ENCODE results near the gene SHE.

The SHE gene

DNA sequence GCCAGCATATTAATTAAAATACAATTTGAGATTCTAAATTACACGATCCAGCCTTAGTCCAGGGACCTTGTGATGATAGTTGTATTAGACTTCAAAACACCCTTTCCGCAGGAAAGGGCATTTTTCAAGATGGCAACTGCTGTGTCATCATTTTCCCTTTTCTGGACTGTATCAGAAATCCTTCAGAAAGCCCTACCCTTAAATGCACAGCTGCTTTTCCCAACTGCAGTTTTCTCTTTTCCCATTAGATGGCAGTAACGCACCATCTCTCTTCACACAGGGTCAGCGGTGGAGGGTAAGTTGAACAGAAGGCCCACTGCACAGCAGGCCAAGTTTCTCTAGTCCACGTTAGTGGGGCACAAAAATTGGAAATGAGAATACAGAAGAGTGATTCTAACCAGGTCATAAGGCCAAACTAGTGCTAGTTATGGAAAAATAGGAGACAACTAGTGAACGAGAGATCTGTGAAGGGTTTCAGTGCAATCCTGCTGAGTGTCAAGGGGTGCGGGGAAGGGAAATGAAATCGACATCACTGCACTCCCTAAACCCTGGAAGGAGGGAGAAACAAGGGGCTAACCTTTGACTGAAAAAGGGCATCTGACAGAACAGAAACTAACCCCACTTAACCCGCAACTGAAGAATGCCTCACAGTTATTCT lies 22.3 kb downstream of the SHE start:
- peak; percentile 84 for DNase-seq (ENCODE audit: low spot score)

DNA sequence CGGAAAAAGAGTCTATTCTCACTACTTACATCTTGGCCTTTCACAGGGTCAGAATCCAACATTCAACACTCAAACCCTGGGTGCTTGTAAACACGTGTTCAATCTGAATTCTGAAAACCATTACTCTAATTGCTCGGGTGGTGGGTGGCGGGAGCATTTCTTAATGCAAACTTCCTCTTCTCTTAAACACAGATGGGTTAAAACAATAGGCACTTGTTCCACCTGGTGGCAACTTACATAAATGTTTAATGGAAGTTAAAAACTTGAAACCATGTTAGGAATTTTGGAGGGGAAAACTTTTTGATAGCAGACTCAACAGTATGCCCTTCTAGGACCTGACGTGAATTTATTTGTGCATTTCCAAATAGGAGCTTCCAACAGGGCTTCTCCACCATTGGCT lies 23.6 kb downstream of the SHE start:
- no peak for DNase-seq (ENCODE audit: low spot score)

DNA sequence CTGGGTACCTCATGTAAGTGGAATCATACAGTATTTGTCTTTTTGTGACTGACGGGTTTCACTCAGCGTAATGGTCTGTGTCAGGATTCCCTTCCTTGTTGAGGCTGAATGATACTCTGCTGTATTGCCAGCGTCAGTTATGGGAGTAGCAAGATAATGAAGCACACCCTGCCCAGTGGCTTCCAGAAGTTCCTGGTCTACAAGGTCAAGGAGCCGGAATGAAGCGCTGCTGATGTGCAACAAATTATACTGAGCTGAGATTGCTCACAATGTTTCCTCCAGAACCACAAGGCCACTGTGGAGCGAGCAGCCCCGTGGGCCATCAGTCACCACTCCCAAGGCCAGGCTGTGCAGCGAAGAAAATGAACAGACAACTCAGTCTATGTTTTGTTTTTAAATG lies 24.2 kb downstream of the SHE start:
- DNase-seq (ENCODE audit: low spot score): no peak

DNA sequence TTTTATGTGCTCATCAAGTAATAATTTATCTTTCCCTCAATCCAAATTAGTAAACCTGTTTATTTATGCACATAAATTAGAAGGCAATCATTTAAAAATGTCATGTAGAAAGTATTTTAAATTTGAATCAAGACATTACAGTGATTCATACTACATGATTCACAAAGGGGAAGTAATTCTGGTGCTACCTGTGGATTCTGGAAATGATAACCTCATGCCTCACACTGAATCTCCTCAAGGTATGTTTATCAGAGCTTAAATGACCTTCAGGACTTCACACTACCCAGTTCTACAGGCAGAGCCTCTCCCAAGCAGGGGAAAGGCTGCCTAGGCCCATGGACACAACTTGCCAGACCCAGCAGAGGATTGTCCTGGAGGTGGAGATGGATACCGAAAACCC lies 25.4 kb downstream of the SHE start:
- no peak for DNase-seq (ENCODE audit: low spot score)

DNA sequence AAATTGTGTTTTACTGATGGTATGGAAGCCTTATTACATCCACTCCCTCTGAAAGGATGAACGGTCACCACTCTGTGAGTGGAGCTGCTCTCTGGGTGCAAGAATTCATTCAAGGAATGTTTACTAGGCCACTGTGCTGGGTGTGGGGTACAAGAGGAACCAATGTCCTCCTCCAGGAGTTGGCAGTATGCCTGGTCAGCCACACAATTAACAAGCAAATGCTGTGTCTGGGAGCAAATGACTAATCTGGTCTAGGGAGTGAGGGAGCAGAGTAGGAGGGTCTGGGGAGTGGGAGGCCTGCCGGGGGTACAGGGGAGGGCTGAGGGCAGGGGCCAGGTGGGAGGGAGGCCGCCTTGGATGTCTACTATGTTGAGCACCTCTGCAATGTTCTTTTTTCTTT lies 27.4 kb downstream of the SHE start:
- no peak for DNase-seq (ENCODE audit: low spot score)

DNA sequence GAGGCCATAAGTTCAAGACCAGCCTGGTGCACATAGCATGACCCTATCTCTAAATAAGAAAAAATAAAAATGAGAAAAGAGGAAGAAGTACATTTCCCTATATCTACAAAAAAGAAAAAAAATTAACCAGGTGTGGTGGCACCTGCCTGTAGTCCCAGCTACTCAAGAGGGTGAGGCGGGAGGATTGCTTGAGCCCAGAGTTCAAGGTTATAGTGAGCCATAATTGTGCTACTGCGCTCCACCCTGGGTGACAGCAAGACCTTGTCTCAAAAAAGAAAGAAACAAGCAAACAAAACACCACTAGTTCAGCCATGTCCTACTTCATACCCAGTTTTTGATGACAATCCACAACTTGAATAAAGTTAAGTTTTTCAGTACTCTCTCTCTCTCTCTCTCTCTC lies 30.9 kb downstream of the SHE start:
- DNase-seq (ENCODE audit: low spot score): no peak

DNA sequence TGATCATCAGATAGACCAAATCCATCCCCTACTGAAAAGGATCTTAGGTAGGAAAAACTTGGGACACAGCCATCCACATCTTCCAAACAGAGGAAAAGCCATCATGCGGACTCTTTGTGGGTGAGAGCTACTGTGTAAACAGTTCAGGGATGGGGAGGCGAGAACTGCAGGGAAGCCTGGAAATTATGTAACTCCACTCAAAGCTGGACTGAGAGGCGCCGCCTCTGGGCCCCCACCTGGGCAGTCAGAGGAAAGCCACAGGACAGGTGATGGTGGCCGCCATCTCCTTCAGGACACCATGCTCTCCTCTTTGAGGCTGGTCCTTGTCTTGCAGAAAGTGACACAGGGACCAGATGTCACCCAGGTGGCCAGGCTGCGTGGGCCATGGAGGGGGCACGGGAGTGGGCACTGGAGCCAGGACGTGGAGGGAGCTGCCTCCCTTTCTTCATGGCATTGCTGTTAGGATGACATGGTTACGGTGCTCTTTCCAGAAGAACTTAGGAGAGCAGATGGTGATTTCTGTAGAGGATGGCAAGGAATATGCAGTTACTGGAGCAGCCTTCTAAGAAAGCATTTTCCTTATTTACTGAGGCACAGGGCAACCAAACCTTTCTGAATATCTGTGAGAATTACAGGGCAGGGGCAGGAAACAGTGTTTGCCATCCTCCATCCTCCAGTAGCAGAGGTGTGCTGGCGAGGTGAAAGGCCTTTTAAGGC lies 32.2 kb downstream of the SHE start:
- no peak for DNase-seq (ENCODE audit: low spot score)

DNA sequence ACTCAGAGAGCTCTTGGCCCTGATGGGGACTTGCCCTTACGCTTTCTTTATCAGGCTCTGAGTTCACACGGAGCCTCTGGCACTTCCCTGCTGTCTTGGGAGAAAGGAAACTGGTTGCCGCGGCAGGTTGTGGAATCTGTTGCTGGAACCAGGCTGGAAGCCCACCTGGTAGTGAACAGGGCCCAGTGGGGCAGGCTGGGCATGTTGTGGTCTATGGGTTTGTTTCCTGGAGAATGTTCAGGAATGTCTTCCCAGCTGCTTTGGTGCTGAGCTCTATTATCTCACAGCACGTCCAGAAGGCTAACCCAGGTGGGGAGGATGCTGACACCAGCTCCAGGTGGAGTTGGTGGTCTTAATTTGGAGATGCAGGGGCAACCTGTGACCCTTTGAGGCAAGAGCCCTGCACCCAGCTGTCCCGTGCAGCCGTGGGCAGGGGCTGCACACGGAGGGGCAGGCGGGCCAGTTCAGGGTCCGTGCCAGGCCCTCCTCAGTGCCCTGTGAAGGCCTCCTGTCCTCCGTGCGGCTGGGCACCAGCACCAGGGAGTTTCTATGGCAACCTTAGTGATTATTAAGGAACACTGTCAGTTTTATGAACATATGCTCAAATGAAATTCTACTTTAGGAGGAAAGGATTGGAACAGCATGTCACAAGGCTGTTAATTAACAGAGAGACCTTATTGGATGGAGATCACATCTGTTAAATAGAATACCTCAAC lies 33.5 kb downstream of the SHE start:
- DNase-seq (ENCODE audit: low spot score): no peak

DNA sequence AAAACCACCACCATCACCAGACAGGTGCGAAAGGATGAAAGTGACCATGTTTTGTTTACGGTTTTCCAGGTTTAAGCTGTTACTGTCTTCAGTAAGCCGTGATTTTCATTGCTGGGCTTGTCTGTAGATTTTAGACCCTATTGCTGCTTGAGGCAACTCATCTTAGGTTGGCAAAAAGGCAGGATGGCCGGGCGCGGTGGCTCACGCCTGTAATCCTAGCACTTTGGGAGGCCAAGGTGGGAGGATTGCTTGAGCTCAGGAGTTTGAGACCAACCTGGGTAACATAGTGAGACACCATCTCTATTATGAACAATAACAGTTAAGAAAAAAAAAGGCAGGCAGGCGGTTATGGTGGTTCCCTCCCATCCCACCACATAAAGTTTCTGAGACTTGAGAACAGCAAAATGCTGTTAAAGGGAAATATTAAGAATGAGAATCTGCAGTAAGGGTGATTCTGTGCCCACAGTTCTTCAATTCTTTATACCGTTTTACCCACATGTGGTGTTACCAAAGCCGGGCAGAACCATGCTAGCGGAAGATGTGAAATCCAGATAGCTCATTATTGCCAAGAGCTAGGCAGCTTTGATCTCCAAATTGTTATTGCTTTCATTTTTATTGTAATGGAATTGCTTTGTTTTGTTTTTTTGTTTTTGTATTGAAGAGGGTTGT lies 34.6 kb downstream of the SHE start:
- no peak for DNase-seq (ENCODE audit: low spot score)

DNA sequence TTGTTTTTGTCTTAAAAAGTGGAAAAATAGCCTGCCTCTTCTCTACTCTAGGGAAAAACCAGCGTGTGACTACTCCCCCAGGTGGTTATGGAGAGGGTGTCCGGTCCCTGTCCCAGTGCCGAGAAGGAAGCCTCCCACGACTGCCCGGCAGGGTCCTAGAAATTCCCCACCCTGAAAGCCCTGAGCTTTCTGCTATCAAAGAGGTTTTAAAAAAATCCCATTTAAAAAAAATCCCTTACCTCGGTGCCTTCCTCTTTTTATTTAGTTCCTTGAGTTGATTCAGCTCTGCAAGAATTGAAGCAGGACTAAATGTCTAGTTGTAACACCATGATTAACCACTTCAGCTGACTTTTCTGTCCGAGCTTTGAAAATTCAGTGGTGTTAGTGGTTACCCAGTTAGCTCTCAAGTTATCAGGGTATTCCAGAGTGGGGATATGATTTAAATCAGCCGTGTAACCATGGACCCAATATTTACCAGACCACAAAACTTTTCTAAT lies 35.2 kb downstream of the SHE start:
- no peak for DNase-seq (ENCODE audit: low spot score)

DNA sequence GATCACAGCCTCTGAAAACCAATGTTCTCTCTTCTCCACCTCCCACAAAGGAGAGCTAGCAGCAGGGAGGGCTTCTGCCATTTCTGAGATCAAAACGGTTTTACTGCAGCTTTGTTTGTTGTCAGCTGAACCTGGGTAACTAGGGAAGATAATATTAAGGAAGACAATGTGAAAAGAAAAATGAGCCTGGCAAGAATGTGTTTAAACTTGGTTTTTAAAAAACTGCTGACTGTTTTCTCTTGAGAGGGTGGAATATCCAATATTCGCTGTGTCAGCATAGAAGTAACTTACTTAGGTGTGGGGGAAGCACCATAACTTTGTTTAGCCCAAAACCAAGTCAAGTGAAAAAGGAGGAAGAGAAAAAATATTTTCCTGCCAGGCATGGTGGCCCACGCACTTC lies 36.0 kb downstream of the SHE start:
- DNase-seq (ENCODE audit: low spot score): no peak

DNA sequence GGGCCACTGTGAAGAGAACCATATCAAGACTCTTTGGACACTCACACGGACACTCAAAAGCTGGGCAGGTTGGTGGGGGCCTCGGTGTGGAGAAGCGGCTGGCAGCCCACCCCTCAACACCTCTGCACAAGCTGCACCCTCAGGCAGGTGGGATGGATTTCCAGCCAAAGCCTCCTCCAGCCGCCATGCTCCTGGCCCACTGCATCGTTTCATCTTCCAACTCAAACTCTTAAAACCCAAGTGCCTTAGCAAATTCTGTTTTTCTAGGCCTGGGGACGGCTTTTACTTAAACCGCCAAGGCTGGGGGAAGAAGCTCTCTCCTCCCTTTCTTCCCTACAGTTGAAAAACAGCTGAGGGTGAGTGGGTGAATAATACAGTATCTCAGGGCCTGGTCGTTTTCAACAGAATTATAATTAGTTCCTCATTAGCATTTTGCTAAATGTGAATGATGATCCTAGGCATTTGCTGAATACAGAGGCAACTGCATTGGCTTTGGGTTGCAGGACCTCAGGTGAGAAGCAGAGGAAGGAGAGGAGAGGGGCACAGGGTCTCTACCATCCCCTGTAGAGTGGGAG lies 36.5 kb downstream of the SHE start:
- DNase-seq (ENCODE audit: low spot score): no peak

DNA sequence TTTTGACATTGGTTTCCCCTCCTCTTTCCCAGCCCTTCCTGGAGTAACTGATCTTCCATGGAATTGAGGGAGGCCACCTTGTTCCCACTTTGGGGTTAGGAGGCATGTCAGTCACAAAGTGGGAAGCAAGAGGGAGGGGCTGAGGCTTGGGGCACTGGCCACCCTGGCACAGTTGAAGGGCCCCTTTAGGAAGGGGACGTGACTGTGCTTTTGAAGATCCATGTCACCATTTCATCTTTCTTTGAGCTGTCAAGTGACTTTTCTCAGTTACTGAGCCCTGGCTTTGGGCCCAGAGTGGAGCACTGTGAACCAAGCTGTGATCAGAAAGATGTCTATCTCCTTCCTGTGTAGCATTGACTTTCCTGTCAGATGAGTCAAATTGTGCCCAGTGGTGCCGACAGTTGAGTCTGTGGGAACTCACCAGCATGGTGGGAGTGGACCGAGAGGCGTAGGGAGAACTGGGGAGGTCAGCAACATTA lies 38.7 kb downstream of the SHE start:
- DNase-seq (ENCODE audit: low spot score): no peak

DNA sequence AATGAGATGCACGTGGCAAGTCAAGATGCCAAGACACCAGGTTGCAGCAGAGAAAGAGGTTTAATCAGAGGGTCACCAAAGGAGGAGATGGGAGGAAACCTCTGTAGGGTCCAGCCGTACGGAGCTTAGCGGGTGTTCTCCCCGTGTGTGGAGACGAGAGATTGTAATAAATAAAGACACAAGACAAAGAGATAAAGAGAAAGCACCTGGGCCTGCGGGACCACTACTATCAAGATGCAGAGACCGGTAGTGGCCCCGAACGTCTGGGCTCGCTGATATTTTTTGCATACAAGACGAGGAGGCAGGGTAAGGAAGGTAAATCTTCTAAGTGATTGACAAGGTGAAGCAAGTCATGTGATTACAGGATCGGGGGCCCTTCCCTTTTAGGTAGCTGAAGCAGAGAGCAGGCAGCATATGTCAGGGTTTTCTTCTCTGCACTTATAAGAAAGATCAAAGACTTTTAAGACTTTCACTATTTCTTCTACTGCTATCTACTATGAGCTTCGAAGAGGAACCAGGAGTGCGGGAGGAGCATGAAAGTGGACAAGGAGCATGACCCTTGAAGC lies 41.4 kb downstream of the SHE start:
- DNase-seq (ENCODE audit: low spot score): no peak

DNA sequence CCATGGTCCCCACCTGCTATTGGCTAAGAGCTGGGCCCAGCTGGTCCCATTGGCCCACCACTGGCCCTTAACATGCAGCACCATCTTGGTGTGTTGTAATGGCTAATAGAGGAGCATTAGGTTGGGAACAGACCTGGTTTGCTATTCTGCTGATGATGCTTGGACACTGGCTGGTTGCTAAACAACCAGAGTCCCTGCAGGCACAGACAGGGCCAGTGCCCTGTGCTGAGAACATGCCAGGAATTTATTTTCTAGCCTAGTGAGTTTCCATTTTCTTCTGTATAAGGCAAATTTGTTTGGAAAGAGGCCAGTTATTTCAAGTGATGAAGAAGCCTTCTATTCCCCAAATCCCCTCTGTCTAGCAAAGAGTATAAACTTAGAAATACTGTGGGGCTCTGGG lies 43.1 kb downstream of the SHE start:
- DNase-seq (ENCODE audit: low spot score): no peak

DNA sequence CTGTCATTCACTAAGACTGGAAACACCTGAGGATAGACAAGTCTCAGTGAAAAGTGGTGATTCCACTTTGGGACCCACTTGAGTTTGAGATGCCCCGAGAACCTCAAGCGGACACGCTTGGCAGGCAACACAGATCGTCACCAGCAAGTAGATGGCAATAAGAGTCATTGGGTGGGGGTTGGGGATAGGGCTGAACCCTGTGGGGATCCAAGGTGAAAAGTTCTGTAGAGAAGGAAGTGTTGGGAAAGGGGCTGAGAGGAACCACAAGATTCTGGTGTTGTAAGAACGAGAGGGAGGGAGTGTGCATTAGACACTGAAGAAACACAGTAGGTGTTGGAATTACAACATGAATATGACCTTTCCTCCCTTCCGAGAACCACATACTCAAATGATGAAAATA lies 45.6 kb downstream of the SHE start:
- no peak for DNase-seq (ENCODE audit: low spot score)

DNA sequence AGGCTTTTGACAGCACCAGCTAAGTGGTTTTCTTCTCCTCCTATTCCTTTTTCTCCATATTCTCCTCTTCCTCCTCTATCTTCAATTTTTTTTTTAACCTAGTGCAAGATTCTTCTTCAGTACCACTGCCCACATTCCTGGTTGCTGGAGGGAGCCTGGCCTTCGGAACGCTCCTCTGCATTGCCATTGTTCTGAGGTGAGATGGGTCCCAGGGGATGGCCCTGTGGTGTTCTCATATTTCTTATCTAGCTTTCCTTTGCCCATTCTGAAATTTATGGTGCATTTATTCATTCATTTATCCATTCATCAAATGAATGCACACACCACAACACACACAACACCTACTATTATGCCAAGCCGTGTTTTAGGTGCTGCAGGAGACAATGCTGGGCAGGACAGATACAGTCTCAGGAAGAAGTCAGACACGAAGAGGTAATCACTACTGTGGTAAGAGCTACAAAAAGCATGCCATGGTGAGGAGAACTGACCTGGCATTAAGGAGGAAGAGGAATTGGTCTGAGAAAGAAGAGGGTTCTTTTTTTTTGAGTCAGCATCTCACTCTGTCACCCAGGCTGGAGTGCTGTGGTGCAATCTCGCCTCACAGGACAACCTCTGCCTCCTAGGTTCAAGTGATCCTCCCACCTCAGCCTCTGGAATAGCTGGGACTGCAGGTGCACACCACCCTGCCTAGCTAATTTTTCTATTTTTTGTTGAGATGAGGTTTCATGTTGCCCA lies 47.7 kb downstream of the SHE start:
- no peak for DNase-seq (ENCODE audit: low spot score)

DNA sequence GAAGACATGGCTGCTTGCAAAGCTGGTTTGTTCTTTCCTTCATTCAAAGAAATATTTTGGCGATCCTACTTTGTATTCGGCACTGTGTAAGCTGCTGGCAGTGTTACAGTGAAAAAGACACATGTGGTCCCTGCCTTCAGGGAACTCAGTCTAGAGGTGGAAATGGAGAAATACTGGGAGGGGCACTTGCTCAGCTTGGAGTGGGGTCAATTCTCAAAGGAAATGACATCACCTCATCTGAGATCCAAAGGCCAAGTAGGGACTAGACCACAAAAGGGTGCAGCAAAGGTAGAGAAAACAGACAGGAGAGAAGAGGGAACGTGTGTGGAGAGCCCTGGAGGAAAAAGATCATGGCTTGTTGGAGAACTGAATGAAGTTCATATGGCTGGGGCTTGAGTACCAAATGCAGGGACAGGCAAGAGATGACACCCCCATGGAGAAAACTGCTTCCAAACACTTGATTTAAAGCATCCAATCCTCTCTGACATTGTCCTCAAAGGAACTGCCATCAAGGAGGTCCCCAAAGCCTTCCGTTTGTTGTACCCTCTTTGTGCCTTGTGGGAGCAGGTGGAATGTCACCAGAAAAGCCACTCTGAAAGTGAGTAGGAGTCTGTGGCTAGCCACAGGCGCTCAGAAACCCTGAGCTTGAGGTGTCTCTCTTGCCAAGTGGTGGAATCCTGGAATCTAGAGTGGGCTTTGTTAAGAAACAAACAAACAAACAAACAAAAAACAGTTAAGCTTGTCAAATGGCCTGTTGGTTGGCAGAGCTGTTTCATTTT lies 48.4 kb downstream of the SHE start:
- DNase-seq (ENCODE audit: low spot score): no peak

DNA sequence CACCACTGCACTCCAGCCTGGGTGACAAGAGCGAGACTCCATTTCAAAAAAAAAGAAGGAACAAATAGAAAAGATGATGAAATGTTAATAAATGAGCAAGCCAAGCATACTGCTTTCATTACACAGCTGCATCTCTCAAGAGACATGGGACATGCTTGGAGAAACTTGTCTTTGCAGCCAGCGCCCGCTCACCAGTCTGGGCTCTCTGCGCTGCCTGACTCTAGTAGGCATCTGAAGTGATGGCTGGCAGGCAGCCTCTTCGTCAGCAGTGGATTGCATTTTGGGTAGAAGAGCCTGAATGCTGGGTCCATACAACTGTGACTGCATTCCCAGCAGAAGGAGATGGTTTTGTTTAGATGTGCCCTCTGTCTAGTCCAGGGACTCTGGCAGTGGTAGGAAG lies 49.1 kb downstream of the SHE start:
- no peak for DNase-seq (ENCODE audit: low spot score)

DNA sequence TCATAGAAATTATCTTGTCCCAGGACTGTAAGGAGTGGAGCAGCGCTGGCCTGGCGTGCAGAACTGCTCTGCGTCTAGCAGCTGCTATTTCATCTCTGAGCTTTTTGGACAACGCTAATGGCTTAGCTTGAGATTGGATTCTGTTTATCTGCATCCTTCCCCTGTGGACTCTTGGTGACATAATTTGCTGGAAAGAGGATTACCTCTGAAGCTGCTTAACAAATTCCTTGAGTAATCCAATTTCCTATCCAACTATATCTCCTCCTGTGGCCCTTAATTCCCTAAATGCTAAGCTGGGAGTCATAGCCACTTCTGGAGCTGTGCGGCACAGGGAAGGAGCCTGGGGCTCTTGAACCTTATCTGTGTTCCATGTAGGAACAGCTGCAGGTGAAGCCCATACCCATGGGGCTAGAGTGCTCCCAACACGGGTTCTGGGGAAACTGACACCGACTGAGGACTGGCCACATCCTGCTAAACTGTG lies 53.8 kb downstream of the SHE start:
- no peak for DNase-seq (ENCODE audit: low spot score)
